Panc1 (cell line): Measurements from ENCODE around the gene NR4A1.

Source experiments
- POLR2AphosphoS5 ChIP-seq: IDR thresholded peaks from 2 replicates; pipeline ENCODE4 v1.6.1; 2012; ENCODE audit warnings: mild to moderate bottlenecking, low read depth, low read length, moderate library complexity
- TF ChIP-seq, protein P1 (sequence below): fragments of 450-650 bp; IDR thresholded peaks from 2 replicates; pipeline ENCODE4 v1.5.1; 2017; ENCODE audit warnings: mild to moderate bottlenecking

DNA sequence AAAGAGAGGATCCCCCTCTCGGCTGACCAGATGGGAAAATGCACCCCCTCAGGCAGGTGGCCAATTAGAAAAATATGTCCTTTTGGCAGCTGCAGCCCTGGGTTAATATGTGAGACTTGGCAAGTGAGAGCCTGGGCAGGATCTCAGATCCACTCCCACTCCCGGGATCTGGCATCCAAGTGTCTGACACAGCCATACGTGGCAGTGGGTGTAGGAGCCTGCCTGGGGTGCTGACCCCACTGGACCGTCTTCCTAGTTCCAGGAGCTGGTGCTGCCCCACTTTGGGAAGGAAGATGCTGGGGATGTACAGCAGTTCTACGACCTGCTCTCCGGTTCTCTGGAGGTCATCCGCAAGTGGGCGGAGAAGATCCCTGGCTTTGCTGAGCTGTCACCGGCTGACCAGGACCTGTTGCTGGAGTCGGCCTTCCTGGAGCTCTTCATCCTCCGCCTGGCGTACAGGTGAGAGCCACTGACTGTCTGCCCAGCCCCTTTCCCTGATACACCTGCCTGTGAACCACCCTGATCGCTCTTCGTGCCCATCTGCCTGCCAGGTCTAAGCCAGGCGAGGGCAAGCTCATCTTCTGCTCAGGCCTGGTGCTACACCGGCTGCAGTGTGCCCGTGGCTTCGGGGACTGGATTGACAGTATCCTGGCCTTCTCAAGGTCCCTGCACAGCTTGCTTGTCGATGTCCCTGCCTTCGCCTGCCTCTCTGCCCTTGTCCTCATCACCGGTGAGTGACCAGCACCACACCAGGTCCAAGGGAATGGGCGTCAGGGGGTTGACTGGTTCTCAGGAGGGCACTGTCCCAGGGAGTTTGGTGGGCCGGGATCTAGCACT, 5.8 kb downstream of the NR4A1 start:
- TF ChIP-seq, protein P1, sequence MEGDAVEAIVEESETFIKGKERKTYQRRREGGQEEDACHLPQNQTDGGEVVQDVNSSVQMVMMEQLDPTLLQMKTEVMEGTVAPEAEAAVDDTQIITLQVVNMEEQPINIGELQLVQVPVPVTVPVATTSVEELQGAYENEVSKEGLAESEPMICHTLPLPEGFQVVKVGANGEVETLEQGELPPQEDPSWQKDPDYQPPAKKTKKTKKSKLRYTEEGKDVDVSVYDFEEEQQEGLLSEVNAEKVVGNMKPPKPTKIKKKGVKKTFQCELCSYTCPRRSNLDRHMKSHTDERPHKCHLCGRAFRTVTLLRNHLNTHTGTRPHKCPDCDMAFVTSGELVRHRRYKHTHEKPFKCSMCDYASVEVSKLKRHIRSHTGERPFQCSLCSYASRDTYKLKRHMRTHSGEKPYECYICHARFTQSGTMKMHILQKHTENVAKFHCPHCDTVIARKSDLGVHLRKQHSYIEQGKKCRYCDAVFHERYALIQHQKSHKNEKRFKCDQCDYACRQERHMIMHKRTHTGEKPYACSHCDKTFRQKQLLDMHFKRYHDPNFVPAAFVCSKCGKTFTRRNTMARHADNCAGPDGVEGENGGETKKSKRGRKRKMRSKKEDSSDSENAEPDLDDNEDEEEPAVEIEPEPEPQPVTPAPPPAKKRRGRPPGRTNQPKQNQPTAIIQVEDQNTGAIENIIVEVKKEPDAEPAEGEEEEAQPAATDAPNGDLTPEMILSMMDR, result no peak
- no peak for TF ChIP-seq POLR2AphosphoS5
